ENCODE data around the gene EIF5B.
"Not testable (repeated sequence)": the region's sequence is repeated elsewhere in the genome, so short reads cannot be mapped to it uniquely, and the experiment has no call there.

Gene EIF5B

GRCh38 chr2:99368854-99369253, 31.7 kb downstream of the EIF5B start:
- DNase-seq: not testable (repeated sequence)

- DNase-seq: no peak
Measured at GRCh38 chr2:99373144-99373543, 36.0 kb downstream of the EIF5B start.

- no peak for DNase-seq
Measured at GRCh38 chr2:99374747-99375146, 37.6 kb downstream of the EIF5B start.

- DNase-seq: no peak
Measured at GRCh38 chr2:99376254-99376864, 39.2 kb downstream of the EIF5B start.

GRCh38 chr2:99377879-99378278, 40.7 kb downstream of the EIF5B start:
- no peak for DNase-seq

- no peak for DNase-seq
Measured at GRCh38 chr2:99380376-99381010, 43.3 kb downstream of the EIF5B start.

GRCh38 chr2:99382143-99382542, 45.0 kb downstream of the EIF5B start:
- DNase-seq: no peak

GRCh38 chr2:99386011-99386410, 48.8 kb downstream of the EIF5B start:
- DNase-seq: no peak

GRCh38 chr2:99388892-99389291, 51.7 kb downstream of the EIF5B start:
- no peak for DNase-seq

GRCh38 chr2:99389371-99389770, 52.2 kb downstream of the EIF5B start:
- DNase-seq: no peak

GRCh38 chr2:99389946-99390345, 52.8 kb downstream of the EIF5B start:
- DNase-seq: no peak

- no peak for DNase-seq
Measured at GRCh38 chr2:99395589-99396130, 58.5 kb downstream of the EIF5B start.

- DNase-seq: no peak
Measured at GRCh38 chr2:99397266-99397920, 60.2 kb downstream of the EIF5B start.

- no peak for DNase-seq
Measured at GRCh38 chr2:99398303-99398702, 61.1 kb downstream of the EIF5B start.

GRCh38 chr2:99399063-99399462, 61.9 kb downstream of the EIF5B start:
- no peak for DNase-seq

GRCh38 chr2:99399795-99400194, 62.6 kb downstream of the EIF5B start:
- DNase-seq: no peak

GRCh38 chr2:99401841-99402240, 64.7 kb downstream of the EIF5B start:
- no peak for DNase-seq

- no peak for DNase-seq
Measured at GRCh38 chr2:99403084-99403483, 65.9 kb downstream of the EIF5B start.

GRCh38 chr2:99403524-99403923, 66.3 kb downstream of the EIF5B start:
- DNase-seq: no peak

GRCh38 chr2:99404039-99404796, 67.0 kb downstream of the EIF5B start:
- DNase-seq: no peak

GRCh38 chr2:99404797-99405669, 67.8 kb downstream of the EIF5B start:
- DNase-seq: no peak

GRCh38 chr2:99406137-99406536, 68.9 kb downstream of the EIF5B start:
- no peak for DNase-seq
